GM19351 (cell line): ENCODE measurements around the gene GRAMD1C.
"Not testable (repeated sequence)": the region's sequence is repeated elsewhere in the genome, so short reads cannot be mapped to it uniquely, and the experiment has no call there.

ENCODE experiments used
- ATAC-seq: cut with Tn5 transposase; IDR thresholded peaks from one replicate; pipeline ENCODE4 v1.9.1; 2021; ENCODE audit warnings: mild to moderate bottlenecking, moderate library complexity; ENCODE audit not compliant: unreplicated experiment

The GRAMD1C gene

DNA sequence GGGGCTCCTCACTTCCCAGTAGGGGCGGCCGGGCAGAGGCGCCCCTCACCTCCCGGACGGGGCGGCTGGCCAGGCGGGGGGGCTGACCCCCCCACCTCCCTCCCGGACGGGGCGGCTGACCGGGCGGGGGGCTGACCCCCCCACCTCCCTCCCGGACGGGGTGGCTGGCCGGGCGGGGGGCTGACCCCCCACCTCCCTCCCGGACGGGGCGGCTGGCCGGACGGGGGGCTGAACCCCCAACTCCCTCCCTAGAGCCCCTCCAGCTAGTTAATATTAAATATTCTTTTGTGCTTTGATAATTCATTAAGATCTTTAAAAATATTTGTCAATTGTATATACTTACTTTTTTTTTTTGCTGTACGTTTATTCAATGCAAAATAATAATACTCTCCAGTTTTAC, 11.3 kb downstream of the GRAMD1C start:
- not testable (repeated sequence) for ATAC-seq

DNA sequence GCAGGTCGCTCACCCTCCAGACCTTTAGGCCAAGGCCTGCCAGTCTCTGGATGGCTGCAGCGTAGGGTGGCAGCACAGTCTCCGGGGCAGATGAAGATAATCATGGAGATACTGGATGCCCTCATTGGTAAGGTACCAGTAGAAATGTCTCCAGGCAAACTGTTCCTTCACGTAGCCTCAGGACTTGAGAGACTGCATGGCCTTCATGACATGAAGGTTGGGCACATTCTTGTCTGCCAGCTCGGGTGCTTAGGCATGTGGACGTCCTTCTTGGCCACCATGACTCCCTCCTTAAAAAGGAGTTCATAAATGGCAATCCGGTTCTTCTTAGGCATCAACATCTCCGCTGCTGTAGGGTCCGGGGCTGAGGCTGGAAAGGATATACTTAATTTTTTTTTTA, 11.8 kb downstream of the GRAMD1C start:
- not testable (repeated sequence) for ATAC-seq

DNA sequence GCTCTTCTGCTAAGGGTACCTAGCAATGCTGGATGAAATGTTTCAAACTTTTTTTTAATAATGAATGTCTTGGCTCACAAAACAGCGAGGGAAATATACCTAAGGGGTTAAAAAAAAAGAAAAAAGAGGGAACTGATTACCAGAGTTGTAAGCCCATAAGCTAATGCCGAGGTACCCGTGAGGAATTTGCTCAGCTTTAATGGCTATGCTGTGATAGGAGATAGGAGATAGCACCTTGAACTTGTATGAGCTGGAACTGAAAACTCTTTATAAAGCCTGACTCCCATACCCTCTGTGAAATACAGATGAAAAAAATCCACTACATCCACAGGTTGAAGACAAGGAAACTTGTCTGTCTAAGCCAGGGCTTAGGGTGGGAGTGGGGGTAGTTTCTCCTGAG, 13.9 kb downstream of the GRAMD1C start:
- ATAC-seq = no peak

DNA sequence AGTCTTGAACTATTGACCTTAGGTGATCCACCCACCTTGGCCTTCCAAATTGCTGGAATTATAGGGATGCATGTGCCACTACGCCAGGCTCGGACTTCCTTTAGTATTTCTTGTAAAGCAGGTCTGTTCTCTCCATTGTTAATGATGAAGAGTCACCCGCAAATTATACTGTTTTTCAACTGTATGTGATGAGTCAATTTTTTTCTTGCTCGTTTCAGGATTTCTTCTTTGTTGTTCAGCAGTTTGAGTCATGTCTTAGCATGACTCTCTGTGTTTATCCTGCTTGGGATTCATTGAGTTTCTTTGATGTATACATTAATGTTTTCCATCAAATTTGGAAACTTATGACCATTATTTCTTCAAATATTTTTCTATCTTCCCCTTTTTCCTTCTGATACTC, 28.9 kb downstream of the GRAMD1C start:
- ATAC-seq = no peak

DNA sequence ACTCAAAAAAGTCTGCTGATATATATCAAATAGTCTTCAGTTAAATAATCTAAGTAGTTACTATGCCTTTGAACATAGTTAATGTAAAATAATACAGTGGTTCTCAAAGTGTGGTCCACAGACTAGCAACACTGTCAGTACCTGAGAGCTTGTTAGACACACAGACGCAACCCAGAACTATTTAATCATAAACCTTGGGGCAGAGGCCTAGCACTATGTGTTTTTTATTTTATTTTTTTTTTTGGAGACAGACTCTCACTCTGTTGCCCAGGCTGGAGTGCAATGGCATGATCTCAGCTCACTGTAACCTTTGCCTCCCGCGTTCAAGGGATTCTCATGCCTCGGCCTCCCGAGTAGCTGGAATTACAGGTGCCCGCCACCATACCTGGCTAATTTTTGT, 34.7 kb downstream of the GRAMD1C start:
- no peak for ATAC-seq

DNA sequence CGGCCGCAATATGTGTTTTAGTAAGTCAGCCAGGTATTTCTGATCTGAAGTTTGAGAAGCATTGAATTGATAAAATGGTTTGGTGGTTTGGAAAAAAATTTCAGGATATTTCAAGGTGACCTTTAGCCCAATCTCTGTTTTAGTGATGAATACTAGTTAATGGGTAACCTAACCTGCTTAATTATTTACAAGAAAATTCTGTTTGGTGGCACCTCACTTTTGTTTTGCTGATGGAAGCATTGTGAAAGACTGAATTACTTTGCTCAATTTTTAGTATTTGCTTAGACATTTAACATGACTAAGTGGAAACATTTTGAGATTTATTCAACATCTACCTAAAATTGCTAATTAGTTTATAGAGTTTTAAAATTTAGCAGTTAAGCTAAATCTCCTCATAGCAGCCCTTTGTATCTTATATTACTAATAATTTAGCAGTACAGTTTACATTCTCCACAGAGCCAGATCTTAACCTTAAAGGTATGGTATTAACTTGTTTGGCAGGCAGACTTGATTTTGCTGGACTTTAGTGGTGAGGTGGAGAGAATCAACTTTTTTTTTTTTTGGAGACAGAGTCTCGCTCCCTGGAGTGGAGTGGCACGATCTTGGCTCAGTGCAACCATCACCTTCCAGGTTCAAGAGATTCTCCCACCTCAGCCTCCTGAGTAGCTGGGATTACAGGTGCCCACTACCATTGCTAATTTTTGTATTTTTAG, 35.4 kb downstream of the GRAMD1C start:
- ATAC-seq = no peak

DNA sequence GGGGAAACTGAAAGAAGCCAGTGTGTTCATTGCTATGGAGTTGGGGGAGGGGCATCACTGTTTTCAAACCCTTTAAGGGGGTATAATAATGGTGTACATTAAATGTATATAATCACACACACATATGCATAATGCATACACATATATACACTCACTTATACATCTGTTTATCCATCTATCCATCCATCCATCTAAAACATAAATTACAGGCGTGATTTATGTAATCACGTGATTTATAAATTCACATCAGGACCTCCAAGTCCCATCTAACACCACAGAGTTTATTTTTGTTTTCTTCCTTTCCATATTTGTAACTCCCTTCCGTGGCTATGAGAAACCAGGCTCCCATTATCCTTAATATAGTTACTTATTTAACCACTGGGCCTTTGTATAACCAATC, 39.8 kb downstream of the GRAMD1C start:
- no peak for ATAC-seq

DNA sequence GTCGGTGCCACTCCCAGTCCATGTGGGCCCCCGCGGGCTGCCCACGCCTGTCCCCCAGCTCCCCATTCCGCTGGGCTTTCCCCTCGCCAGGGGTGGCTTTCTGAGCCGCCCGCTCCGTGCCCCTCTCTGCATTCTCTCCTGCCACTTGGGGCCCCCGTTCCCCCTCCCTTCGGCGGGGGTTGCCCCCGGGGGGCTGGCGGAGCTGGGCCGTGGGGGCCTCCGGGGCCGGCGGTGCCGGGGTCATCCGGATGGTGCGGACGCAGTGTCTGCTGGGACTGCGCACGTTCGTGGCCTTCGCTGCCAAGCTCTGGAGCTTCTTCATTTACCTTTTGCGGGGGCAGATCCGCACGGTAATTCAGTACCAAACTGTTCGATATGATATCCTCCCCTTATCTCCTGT, 46.5 kb downstream of the GRAMD1C start:
- ATAC-seq = no peak

DNA sequence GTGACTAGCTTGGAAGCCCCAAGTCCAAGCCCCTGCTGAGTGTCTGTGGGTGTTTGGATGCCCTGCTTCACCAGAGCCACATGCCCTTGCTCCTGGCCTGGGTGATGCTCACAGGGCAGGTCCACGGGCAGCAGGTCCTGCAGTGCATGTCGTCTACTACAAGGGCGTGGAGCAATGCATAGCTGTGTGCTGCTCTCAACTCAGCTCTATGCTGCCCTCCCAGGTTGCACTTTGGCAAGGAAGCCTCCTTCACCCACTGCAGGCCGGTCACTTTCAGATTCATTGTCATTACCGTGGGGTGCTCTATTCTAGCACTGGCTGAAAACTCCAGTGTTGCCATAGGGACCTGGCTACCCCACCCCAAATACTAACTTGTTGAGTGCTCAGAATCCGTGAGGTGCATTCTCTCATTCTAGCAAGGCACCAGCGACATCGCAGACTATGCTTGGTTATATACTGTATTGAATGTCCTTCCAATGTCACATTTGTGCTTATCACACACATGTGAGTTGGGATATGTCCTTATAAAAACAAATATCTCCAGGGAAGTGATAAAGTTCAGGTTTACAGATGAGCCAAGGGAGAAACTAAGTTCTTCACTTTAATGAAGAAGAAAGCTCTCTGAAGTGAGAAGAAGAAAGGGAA, 51.8 kb downstream of the GRAMD1C start:
- no peak for ATAC-seq

DNA sequence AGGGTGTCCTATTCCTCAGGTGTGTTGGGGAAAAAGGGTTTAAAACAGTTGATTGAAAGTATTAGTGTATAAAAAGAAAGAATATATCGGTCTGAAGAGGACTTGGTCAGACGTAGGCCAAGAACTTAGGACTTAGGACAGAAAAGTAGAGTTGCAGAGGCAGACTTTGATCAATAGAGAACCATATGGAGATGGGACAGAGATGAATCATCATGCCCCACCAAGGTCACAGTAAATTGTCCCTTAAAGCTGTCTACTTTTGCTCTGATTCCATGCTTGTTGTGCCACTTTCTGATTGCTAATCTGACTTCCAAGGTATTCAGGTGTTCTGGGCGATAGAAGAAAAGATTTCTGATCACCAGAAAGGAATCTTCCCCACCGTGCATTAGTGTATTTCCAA, 56.3 kb downstream of the GRAMD1C start:
- no peak for ATAC-seq

DNA sequence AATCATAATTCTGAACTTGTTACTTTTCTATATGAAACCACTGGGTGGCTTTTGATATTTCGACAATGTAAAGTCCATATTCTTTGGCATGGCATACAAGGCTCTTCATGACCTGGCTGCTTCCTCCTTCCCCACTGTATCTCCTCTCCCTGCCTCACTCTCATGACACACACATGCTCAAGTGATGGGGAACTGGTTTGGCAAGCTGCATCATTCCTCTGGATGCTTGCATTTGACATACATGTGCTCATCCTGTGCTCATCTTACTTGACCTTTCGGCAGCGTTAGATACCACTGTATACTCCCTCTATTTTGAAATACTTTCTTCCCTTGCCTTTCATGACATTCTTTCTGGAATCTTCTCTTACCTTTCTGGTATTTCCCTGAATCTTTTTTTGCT, 57.4 kb downstream of the GRAMD1C start:
- ATAC-seq = no peak

DNA sequence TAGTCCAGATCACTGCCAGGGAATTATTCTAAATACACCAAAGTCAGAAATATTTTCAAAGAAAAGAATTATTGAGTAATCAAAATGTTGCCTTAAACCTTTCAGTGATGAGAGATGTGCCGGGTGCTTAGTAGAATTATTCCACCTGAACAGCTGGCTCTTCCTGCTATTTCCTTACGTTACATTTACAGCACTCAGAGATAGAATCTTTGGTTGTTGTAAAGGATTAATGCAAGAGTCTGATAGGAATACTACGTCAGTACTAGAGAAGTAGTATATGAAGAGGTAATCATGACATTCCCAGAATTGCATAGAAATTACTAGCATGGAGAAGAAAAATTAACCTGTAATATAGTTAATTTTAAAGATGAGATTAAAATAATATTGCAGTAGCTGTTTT, 58.3 kb downstream of the GRAMD1C start:
- no peak for ATAC-seq

DNA sequence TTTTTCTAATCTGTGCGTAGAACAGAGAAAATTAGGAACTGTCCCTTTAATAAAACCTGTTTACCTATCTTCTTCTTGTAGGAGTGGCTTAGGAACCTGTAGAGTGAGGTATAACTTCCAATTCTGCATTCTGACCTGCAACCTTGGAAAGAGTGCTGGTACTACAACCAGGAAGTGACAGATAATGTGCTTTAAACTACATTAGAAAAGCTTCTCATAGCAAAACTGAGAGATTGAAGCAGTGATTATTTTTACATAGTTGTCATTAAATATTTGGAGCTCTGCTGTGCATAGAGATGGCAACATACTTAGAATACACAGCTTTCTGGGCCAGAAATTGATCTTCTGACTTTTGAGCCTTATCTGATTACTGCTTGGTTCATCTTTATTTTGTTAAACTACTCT, 58.8 kb downstream of the GRAMD1C start:
- no peak for ATAC-seq

DNA sequence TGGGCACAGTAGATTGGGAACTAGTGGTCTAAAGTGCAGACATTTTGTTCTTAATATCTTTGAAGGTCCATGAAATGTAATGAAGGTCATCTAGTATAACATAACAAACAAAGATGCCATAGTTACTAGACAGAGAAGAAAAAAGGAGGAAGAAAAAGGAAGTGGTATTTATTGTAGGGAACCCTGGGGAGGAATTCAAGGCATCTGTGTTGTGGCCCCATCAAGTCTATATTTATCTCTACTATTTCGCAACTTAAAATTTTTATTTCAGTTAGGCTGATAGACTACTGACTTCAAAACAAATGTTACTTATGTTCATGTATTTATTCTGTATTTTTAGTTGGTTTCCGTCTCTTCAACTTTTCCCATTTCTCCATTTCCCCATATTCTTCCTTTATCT, 60.3 kb downstream of the GRAMD1C start:
- ATAC-seq = no peak

DNA sequence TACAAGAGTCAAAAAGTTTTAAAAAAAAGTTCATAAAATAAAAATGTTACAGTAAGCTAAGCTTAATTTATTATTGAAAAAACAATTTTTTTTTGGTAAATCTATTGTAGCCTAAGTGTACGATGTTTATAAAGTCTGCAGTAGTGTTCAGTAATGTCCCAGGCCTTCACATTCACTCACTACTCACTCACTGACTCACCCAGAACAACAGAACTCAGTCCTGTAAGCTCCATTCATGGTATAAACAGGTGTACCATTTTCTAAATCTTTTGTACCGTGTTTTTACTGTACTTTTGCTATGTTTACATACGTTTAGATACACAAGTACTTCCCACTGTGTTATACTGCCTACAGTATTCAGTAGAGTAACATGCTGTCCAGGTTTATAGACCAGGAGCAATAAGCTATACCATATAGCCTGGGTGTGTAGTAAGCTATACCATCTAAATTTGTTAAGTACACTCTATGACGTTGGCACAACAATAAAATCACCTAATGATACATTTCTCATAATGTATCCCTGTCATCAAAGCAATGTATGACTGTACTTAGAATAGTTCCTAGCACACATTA, 68.1 kb downstream of the GRAMD1C start:
- ATAC-seq = no peak

DNA sequence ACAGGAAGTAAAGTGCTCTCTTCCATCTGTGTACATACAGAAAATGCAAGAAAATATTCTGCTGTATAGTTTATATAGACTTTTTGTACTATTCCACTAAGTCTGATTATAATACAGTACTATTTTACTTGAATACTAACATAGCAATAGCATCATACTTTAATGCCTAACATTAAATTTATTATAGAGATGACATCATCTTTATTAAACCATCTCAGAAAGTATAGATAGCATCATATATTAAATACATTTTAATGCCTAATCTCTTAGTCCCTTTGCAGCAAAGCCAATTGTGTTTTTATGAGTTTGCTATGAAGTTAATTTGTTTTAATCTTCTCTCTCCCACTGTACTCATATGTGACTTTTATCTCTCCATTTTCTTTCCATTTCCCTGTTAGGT, 69.5 kb downstream of the GRAMD1C start:
- ATAC-seq = no peak

DNA sequence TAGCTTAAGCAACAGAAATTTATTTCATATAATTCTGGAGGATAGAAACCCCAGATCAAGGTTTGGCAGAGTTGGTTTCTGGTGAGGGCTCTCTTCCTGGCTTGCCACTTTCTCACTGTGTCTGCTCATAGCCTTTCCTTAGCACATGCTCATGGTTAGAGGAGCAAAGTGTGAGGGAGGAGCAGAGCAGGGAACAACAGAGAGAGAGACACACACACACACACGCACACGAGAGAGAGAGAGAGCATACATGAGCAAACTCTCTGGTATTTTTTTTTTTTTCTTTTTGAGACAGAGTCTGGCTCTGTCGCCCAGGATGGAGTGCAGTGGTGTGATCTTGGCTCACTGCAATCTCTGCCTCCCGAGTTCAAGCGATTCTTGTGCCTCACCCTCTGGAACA, 72.4 kb downstream of the GRAMD1C start:
- ATAC-seq = no peak

DNA sequence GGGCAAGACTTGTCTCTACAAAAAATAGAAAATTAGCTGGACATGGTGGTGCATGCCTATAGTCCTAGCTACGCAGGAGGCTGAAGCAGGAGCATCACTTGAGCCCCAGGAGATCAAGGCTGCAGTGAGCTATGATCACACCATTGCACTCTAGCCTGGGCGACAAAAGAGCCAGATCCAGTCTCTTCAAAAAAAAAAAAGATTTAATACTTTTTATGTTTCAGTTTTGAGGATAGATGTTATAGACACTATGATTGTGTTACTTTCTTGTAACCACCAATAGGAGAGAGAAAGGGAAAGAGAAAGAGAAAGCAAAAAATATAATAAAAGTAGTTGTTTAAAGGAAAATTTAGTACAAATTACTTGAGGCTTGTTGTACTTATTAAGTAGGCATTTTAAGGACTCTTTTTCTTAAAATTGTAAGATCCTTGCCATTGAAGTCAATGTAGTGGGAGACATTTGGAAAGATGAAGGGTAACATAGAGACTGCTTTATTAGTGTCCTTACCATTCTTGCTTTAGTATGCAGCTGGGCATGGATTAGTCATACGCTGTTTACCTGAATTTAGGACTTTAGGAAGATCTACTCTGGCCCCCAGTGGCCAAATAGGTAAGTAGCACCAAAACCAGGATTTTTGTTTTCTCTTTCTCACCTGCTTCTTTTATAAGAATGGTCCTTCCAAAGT, 74.1 kb downstream of the GRAMD1C start:
- peak; percentile 96 for ATAC-seq

DNA sequence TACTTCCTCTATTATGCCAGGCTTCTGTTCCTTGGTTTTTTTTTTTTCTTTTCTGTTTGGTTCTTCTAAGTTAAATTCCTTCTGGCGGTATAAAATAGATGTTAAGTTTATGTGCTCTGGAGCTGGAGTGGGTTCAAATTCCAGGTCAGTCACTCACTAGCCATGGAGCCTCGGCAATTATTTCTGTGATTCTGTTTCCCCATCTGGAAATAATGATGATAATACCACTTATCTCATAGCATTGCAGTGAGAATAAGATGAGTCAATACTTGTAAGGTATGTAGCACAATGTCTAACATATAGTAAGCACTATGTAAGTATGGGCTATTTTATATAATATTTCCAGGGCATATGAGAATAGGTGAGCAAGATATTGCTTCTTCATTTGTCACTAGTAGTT, 76.1 kb downstream of the GRAMD1C start:
- ATAC-seq = no peak

DNA sequence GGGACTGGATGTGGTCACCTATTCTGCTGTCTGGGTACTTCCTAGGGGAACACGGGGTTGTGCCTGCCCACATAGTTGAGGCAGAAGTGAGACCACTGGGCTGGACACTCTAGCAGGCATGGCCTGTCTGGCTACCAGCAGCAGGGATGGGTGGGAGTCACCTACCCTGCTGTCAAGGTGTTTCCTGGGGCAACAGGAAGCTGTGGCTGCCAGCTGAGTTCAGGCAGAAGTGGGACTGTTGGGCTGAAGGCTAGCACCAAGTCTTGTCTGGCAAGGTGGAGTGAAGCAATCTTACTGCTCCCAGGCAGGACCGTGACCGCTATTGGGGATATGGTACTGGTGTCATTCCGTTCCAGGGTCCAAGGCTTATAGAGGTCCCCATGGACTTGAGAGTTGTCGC, 89.0 kb downstream of the GRAMD1C start:
- no peak for ATAC-seq

DNA sequence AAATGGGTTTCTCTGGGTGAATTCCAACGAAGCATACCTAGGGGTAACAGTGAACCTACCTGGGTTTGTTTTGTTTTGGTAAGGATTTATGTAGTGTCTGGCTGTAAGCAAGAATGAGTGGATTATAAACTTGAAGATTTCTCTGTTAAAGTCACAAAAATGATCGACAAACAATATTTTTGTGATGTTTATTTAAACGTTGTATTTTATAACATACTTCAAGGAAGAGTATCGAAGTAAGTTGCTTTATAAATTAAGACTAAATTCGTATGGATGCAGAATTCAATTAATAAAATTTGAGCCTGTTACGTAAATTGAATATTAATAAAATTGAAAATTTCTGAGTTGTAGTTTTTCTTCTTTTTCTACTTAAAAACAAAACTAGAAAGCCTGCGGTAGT, 108.2 kb downstream of the GRAMD1C start:
- ATAC-seq = no peak
